Measurements from ENCODE around the gene TMEM95.

The TMEM95 gene

GRCh38 chr17:7351665-7352502 lies 3.1 kb upstream of the TMEM95 start, which contains the start of gene KCTD11:
TSS of gene KCTD11 (plus strand) at chr17:7352162.
- no peak for TF ChIP-seq CTCF (conservative IDR thresholded peaks at IDR 0.05; ENCODE audit: low read depth, low read length)

GRCh38 chr17:7352503-7352889 lies 2.5 kb upstream of the TMEM95 start:
- TF ChIP-seq CTCF (conservative IDR thresholded peaks at IDR 0.05; ENCODE audit: low read depth, low read length) = peak; percentile 72
- peak overlapping the region; percentile 83 for H3K4me3 ChIP-seq (ENCODE audit: low read depth, low read length)
- DNase-seq (ENCODE audit: low read depth) = no peak

More at GRCh38 chr17:7351665-7352502, 3.1 kb upstream of the TMEM95 start, which contains the start of gene KCTD11:
- DNase-seq (ENCODE audit: low read depth) = peak; percentile 90
- H3K4me3 ChIP-seq (ENCODE audit: low read depth, low read length) = peak within 1 kb of the TSS; percentile 83

- H3K4me3 ChIP-seq (ENCODE audit: low read depth, low read length) = no peak overlapping the region
- DNase-seq (ENCODE audit: low read depth) = no peak
- TF ChIP-seq CTCF (conservative IDR thresholded peaks at IDR 0.05; ENCODE audit: low read depth, low read length) = no peak
Observed at GRCh38 chr17:7352910-7353635, 1.9 kb upstream of the TMEM95 start.

GRCh38 chr17:7354262-7354843 lies 603 bp upstream of the TMEM95 start:
- H3K4me3 ChIP-seq (ENCODE audit: low read depth, low read length) = no peak overlapping the region
- DNase-seq (ENCODE audit: low read depth) = peak; percentile 47
- TF ChIP-seq CTCF (conservative IDR thresholded peaks at IDR 0.05; ENCODE audit: low read depth, low read length) = no peak

- TF ChIP-seq CTCF (conservative IDR thresholded peaks at IDR 0.05; ENCODE audit: low read depth, low read length) = no peak
- DNase-seq (ENCODE audit: low read depth) = no peak
- no peak overlapping the region for H3K4me3 ChIP-seq (ENCODE audit: low read depth, low read length)
Observed at GRCh38 chr17:7355573-7355972, 617 bp downstream of the TMEM95 start.

- H3K4me3 ChIP-seq (ENCODE audit: low read depth, low read length) = no peak overlapping the region
- TF ChIP-seq CTCF (conservative IDR thresholded peaks at IDR 0.05; ENCODE audit: low read depth, low read length) = peak; percentile 89
- peak; percentile 75 for DNase-seq (ENCODE audit: low read depth)
Observed at GRCh38 chr17:7356072-7356549, 1.2 kb downstream of the TMEM95 start.
